SH-SY5Y (cell line): ENCODE data around the gene FREY1.

Source experiments
- GATA2 ChIP-seq: IDR thresholded peaks from 2 replicates; pipeline ENCODE4 v1.6.1; 2011; ENCODE audit warnings: mild to moderate bottlenecking, low read depth, low read length
- GATA3 ChIP-seq: IDR thresholded peaks from 2 replicates; pipeline ENCODE4 v1.6.1; 2011; ENCODE audit warnings: low read depth, mild to moderate bottlenecking, low read length, moderate library complexity

- TF ChIP-seq GATA2 (no peak), GATA3 (no peak)
Observed at GRCh38 chr11:45926536-45927331, 19.7 kb upstream of the FREY1 start.
